ENCODE data around the gene TMIE. TPM values are rescaled to one million over a fixed set of nuclear protein-coding genes. Genes with fewer than 3 reads are reported as not detected.

Gene TMIE
- total and polyA plus RNA-seq, 2 of the 8 experiments (the other 6 are each of a cell fraction or from before 2014, with no cell fraction given): 0.45 to 0.67 TPM

DNA sequence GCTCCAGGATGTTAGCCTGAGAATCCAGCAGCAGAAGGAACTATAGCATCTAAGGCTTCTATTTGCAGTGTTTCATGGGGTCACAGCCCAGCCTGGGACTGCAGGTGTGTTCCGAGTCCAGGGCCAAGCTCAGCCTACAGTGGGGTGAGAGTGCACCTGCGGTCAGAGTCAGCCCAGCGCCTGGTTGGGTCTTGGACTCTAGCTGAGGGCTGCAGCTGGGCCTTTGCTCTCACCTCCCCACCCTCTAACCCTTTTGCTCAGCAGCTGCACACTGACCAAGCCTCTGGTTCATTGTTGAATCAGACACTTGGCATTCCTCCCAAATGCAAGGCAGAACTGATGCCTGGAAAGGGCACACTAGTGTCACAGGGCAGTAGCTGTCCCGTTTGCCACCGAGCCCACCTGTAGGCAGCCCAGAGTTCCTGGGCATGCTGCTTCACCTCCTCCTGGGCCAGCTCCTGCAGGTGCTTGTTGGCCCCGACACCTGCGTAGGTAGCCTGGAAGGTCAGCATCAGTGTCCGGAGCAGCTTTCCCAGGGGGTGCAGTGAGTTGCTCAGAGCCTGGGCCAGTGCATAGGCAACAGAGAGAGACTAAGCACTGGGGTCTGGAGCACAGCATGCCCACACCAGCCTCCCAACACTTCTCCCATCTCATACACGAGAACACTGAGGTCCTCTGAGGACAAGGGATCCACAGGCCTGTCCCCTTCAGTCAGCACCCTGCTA is 25.2 kb upstream of the TMIE start:
- no peak for FAIRE-seq
- POLR2A ChIA-PET (ENCODE audit: partially characterized antibody): interaction anchor here (0.7 to 2.7 kb wide), 3 partner anchors 17 to 90 kb away, joined by 3 to 7 read pairs (median 6); partner anchors contain the start of gene ALS2CL

More for the DNA sequence above, 25.2 kb upstream of the TMIE start:
- Histone ChIP-seq H3K23ac (ENCODE audit: insufficient read length) (no peak overlapping the region), H3K27me3 (replicated peaks in 1 of 4; ENCODE audit: control insufficient read depth in 3 of 4, extremely low read depth in 1 of 4, insufficient read depth in 3 of 4, low read length in 3 of 4) (no peaks in the 10 kb centered on the region), H3K79me1 (ENCODE audit: low read depth, low read length) (no peaks in the 10 kb centered on the region), H4K5ac (ENCODE audit: insufficient read length, low read depth, low read length) (no peak overlapping the region), H3K14ac (ENCODE audit: insufficient read length) (no peak overlapping the region), H3K27ac (ENCODE audit: low read depth, low read length) (no peak overlapping the region), H4K20me1 (replicated peaks in 1 of 2; ENCODE audit: control insufficient read depth in 1 of 2, insufficient read depth in 2 of 2, low read length in 2 of 2) (peaks cover 0 to 1% of the 10 kb centered on the region in 2 experiments), H3K4me1 (replicated peaks in 1 of 4; ENCODE audit: control insufficient read depth in 3 of 4, insufficient read depth in 4 of 4, low read length in 3 of 4) (no peaks in the 10 kb centered on the region; a peak in 1 of 7 replicates), H4K91ac (replicated peaks; ENCODE audit: insufficient read length, low read length) (no peak overlapping the region), H2BK120ac (replicated peaks; ENCODE audit: low read depth, low read length) (no peak overlapping the region), H3K56ac (replicated peaks; ENCODE audit: insufficient read length, low read depth, low read length) (no peak overlapping the region), H2BK12ac (ENCODE audit: low read depth, low read length) (no peak overlapping the region), H3K36me3 (ENCODE audit: control insufficient read depth in 2 of 4, insufficient read depth in 4 of 4, low read length in 3 of 4) (no peaks in the 10 kb centered on the region), H3K4me2 (ENCODE audit: insufficient read depth in 1 of 2, low read depth in 2 of 2, low read length in 2 of 2) (no peak overlapping the region), H3K18ac (ENCODE audit: extremely low read depth, low read length) (no peak overlapping the region), H2AFZ (ENCODE audit: low read length) (no peak overlapping the region), H3K4me3 (ENCODE audit: extremely low read depth in 1 of 4, insufficient read depth in 2 of 4, low read depth in 3 of 4, low read length in 4 of 4) (no peak overlapping the region), H3K23me2 (ENCODE audit: low read depth, low read length) (no peaks in the 10 kb centered on the region), H2BK20ac (ENCODE audit: low read length) (no peak overlapping the region), H4K8ac (ENCODE audit: extremely low read depth, insufficient read depth, low read length) (no peak overlapping the region), H3K9ac (replicated peaks in 1 of 4; ENCODE audit: extremely low read depth in 1 of 4, low read depth in 3 of 4, low read length in 3 of 4) (no peak overlapping the region), H2BK15ac (ENCODE audit: low read length) (no peak overlapping the region), H3K9me3 (ENCODE audit: insufficient read depth in 2 of 2, low read depth in 1 of 2, low read length in 1 of 2) (no peaks in the 10 kb centered on the region), H3K79me2 (ENCODE audit: control insufficient read depth in 1 of 2, insufficient read depth in 2 of 2, low read length in 2 of 2) (no peaks in the 10 kb centered on the region), H2BK5ac (ENCODE audit: low read depth, low read length) (no peak overlapping the region), H2AK5ac (ENCODE audit: low read depth, low read length) (no peak overlapping the region), H3K4ac (replicated peaks; ENCODE audit: insufficient read length, low read depth, low read length) (no peak overlapping the region)
- 87% methylated on average over 9 of the region's 9 CpGs; no CpG with 5 or more reads in 1 of the 2 experiments for WGBS, 2 experiments (ENCODE audit: extremely low coverage in 1 of 2, insufficient coverage in 1 of 2, insufficient read length in 1 of 2, insufficient replicate concordance in 2 of 2, low coverage in 1 of 2, low lambda C conversion rate in 2 of 2, missing lambda C conversion rate in 1 of 2)
- TF ChIP-seq POLR2AphosphoS5 (IDR thresholded peaks at IDR 0.05; ENCODE audit: low read depth, low read length) (no peak), POU5F1 (IDR thresholded peaks at IDR 0.05; ENCODE audit: low read depth, low read length) (no peak), EP300 (IDR thresholded peaks at IDR 0.05; ENCODE audit: borderline replicate concordance in 1 of 2, low read depth in 2 of 2, low read length in 2 of 2) (no peak)
- DNase-seq (ENCODE audit: low read depth in 1 of 2, low spot score in 2 of 2): no peak
- CTCF ChIA-PET (ENCODE audit: partially characterized antibody): interaction anchor here (0.6 to 4.2 kb wide), 11 partner anchors 8 to 222 kb away, joined by 3 to 32 read pairs (median 4); partner anchors contain the start of gene ALS2CL
